Endodermal cell (in vitro differentiated cells): Measurements from ENCODE around the gene PCNX4. TPM values are rescaled to one million over a fixed set of nuclear protein-coding genes. Genes with fewer than 3 reads are reported as not detected.

Experiments
- DNase-seq: peaks from one replicate; pipeline ENCODE4 v3.0.0-alpha.2; 2017
- H3K27ac ChIP-seq: 2 replicates; pipeline ENCODE4 v1.5.1; 2013; ENCODE audit warnings: mild to moderate bottlenecking, low read depth, low read length, moderate library complexity
- H3K27me3 ChIP-seq: 2 replicates; pipeline ENCODE4 v1.6.1; 2013; ENCODE audit warnings: mild to moderate bottlenecking, low read length, moderate library complexity; ENCODE audit not compliant: insufficient read depth, control insufficient read depth, poor library complexity, severe bottlenecking
- H3K36me3 ChIP-seq: 2 replicates; pipeline ENCODE4 v1.7.0; 2013; ENCODE audit warnings: mild to moderate bottlenecking, low read length, moderate library complexity; ENCODE audit not compliant: control insufficient read depth, insufficient read depth
- H3K4me1 ChIP-seq: one replicate; pipeline ENCODE4 v1.7.0; 2013; ENCODE audit warnings: low read length; ENCODE audit not compliant: control insufficient read depth, insufficient read depth
- H3K4me3 ChIP-seq: 2 replicates; pipeline ENCODE4 v1.5.1; 2013; ENCODE audit warnings: mild to moderate bottlenecking, low read length, moderate library complexity
- H3K9ac ChIP-seq: 2 replicates; pipeline ENCODE4 v1.6.1; 2013; ENCODE audit warnings: mild to moderate bottlenecking, low read length, moderate library complexity; ENCODE audit not compliant: poor library complexity, severe bottlenecking; ENCODE audit errors: extremely low read depth
- H3K9me3 ChIP-seq: 2 replicates; pipeline ENCODE4 v1.6.1; 2013; ENCODE audit warnings: mild to moderate bottlenecking, low read length, moderate library complexity; ENCODE audit not compliant: control insufficient read depth
- H3K27ac Mint-ChIP-seq: 2 replicates; pipeline ENCODE4 v1.8.0; 2020; ENCODE audit warnings: mixed read lengths
- H3K27me3 Mint-ChIP-seq: 2 replicates; pipeline ENCODE4 v1.8.0; 2021; ENCODE audit warnings: mild to moderate bottlenecking, mixed read lengths; ENCODE audit not compliant: insufficient read depth
- H3K36me3 Mint-ChIP-seq: 2 replicates; pipeline ENCODE4 v1.8.0; 2020; ENCODE audit warnings: low read depth, mixed read lengths
- H3K4me1 Mint-ChIP-seq: 2 replicates; pipeline ENCODE4 v1.8.0; 2020; ENCODE audit warnings: mixed read lengths
- H3K4me3 Mint-ChIP-seq: 2 replicates; pipeline ENCODE4 v1.8.0; 2020; ENCODE audit warnings: mild to moderate bottlenecking, moderate library complexity, mixed read lengths
- H3K9me3 Mint-ChIP-seq: 2 replicates; pipeline ENCODE4 v1.8.0; 2020; ENCODE audit warnings: mild to moderate bottlenecking, mixed read lengths
- CTCF ChIP-seq: fragments of 200-600 bp; sonication (generic); conservative IDR thresholded peaks from 2 replicates; pipeline ENCODE4 v1.5.0; 2021; ENCODE audit warnings: antibody characterized with exemption, mild to moderate bottlenecking
- WGBS, 2 experiments: methylation state at CpG; one replicate each; pipeline versions ENCODE4 v1.1.5 to v1.1.7; 2013; ENCODE audit warnings: missing lambda C conversion rate in 2 of 2, mixed read lengths in 1 of 2; ENCODE audit not compliant: insufficient coverage in 1 of 2, insufficient read length in 1 of 2; 5-methylcytosine and 5-hydroxymethylcytosine counted together
- total RNA-seq, 2 donors: library from RNA; stranded (reverse); fragmentation: NEBNext Ultra II Directional in 1 of 2; extraction: Animal tissue kit (Norgen Biotek cat#: 25700) in 1 of 2; gene quantifications; 2 replicates in 1 of 2; 3 replicates in 1 of 2; pipeline ENCODE4 v1.2.1, GENCODE V29; 2021

Gene PCNX4
- total RNA-seq, 2 donors from 2014 or later = 61.1 to 74.3 TPM

- DNase-seq = no peak
- TF ChIP-seq CTCF = no peak
- Histone ChIP-seq H3K27me3 (no peaks in the 10 kb centered on the region), H3K9me3 (peaks cover 12% of the 10 kb centered on the region), H3K27ac (no peak overlapping the region), H3K36me3 (no peaks in the 10 kb centered on the region), H3K9ac (no peak overlapping the region), H3K4me1 (no peaks in the 10 kb centered on the region), H3K4me3 (no peak overlapping the region)
- H3K4me1 Mint-ChIP-seq = peaks cover 2% of the 10 kb centered on the region
- 86% methylated on average over 1 of the region's 2 CpGs; no CpG with 5 or more reads in 1 of the 2 experiments for WGBS, 2 experiments
- no peaks in the 10 kb centered on the region for H3K36me3 Mint-ChIP-seq
- H3K27me3 Mint-ChIP-seq = peaks cover 2% of the 10 kb centered on the region
- peaks cover 5% of the 10 kb centered on the region for H3K9me3 Mint-ChIP-seq
- H3K4me3 Mint-ChIP-seq = no peak overlapping the region
- no peak overlapping the region for H3K27ac Mint-ChIP-seq
Measured at GRCh38 chr14:60196291-60196690, 104.6 kb downstream of the PCNX4 start.

- Mint-ChIP-seq H3K9me3 (peaks cover 8% of the 10 kb centered on the region), H3K4me3 (no peak overlapping the region), H3K27ac (peak overlapping the region; percentile 52), H3K27me3 (peaks cover 2% of the 10 kb centered on the region), H3K4me1 (peaks cover 2% of the 10 kb centered on the region), H3K36me3 (no peaks in the 10 kb centered on the region)
- TF ChIP-seq CTCF = no peak
- Histone ChIP-seq H3K36me3 (no peaks in the 10 kb centered on the region), H3K4me1 (no peaks in the 10 kb centered on the region), H3K27ac (no peak overlapping the region), H3K9ac (no peak overlapping the region), H3K4me3 (no peak overlapping the region), H3K27me3 (no peaks in the 10 kb centered on the region), H3K9me3 (peaks cover 14% of the 10 kb centered on the region)
- 91 to 100% methylated on average over 1 of the region's 1 CpG for WGBS, 2 experiments
- no peak for DNase-seq
Measured at GRCh38 chr14:60197629-60198303, 106.0 kb downstream of the PCNX4 start.

GRCh38 chr14:60199321-60199720, 107.6 kb downstream of the PCNX4 start:
- H3K36me3 Mint-ChIP-seq = no peaks in the 10 kb centered on the region
- TF ChIP-seq CTCF = no peak

More at GRCh38 chr14:60199321-60199720, 107.6 kb downstream of the PCNX4 start:
- H3K27me3 Mint-ChIP-seq = peaks cover 2% of the 10 kb centered on the region
- no peak for DNase-seq
- Histone ChIP-seq H3K4me3 (no peak overlapping the region), H3K27ac (no peak overlapping the region), H3K9me3 (peaks cover 14% of the 10 kb centered on the region), H3K36me3 (no peaks in the 10 kb centered on the region), H3K4me1 (no peaks in the 10 kb centered on the region), H3K9ac (no peak overlapping the region), H3K27me3 (no peaks in the 10 kb centered on the region)
- no peak overlapping the region for H3K27ac Mint-ChIP-seq
- no peak overlapping the region for H3K4me3 Mint-ChIP-seq
- H3K9me3 Mint-ChIP-seq = peaks cover 8% of the 10 kb centered on the region
- peaks cover 5% of the 10 kb centered on the region for H3K4me1 Mint-ChIP-seq
